ENCODE results near the gene BRIX1.

The BRIX1 gene

GRCh38 chr5:34923694-34924461 is 8.4 kb downstream of the BRIX1 start:
- Histone ChIP-seq H3K4me3 (ENCODE audit: low read depth in 1 of 2, low read length in 2 of 2) (no peak overlapping the region), H3K9ac (ENCODE audit: low read depth, low read length) (no peak overlapping the region), H3K9me3 (ENCODE audit: insufficient read depth, low read length, severe bottlenecking) (no peaks in the 10 kb centered on the region), H3K27me3 (ENCODE audit: insufficient read depth, low read length, poor library complexity) (no peaks in the 10 kb centered on the region), H2AFZ (ENCODE audit: low read depth, low read length) (no peak overlapping the region), H3K27ac (ENCODE audit: low read length) (no peak overlapping the region), H4K20me1 (ENCODE audit: insufficient read depth, low read length) (no peaks in the 10 kb centered on the region; the same call in 1 of the 2 replicates), H3K36me3 (ENCODE audit: insufficient read depth, low read length) (peaks cover 78% of the 10 kb centered on the region), H3K4me1 (ENCODE audit: insufficient read depth, low read length) (peaks cover 11% of the 10 kb centered on the region), H3K79me2 (ENCODE audit: insufficient read depth, low read length) (peaks cover 37% of the 10 kb centered on the region), H3K4me2 (ENCODE audit: insufficient read depth, low read length) (no peak overlapping the region)
- TF ChIP-seq CTCF (IDR thresholded peaks at IDR 0.05; ENCODE audit: borderline replicate concordance, extremely low read depth, low read length, poor library complexity, severe bottlenecking) (no peak), EZH2 (IDR thresholded peaks at IDR 0.05; ENCODE audit: borderline replicate concordance, low read depth, low read length, severe bottlenecking) (no peak)
- no peak for DNase-seq
- ATAC-seq (ENCODE audit: insufficient read depth, low read depth) = 0 out of 3 replicates have a peak, but pooled peaks have one; percentile 30

GRCh38 chr5:34924462-34924765 is 8.9 kb downstream of the BRIX1 start:
- Histone ChIP-seq H3K79me2 (ENCODE audit: insufficient read depth, low read length) (peaks cover 32% of the 10 kb centered on the region), H3K4me1 (ENCODE audit: insufficient read depth, low read length) (peaks cover 10% of the 10 kb centered on the region), H3K4me2 (ENCODE audit: insufficient read depth, low read length) (no peak overlapping the region), H4K20me1 (ENCODE audit: insufficient read depth, low read length) (no peaks in the 10 kb centered on the region; the same call in 1 of the 2 replicates), H3K9me3 (ENCODE audit: insufficient read depth, low read length, severe bottlenecking) (no peaks in the 10 kb centered on the region), H3K9ac (ENCODE audit: low read depth, low read length) (no peak overlapping the region), H3K4me3 (ENCODE audit: low read depth in 1 of 2, low read length in 2 of 2) (no peak overlapping the region), H2AFZ (ENCODE audit: low read depth, low read length) (no peak overlapping the region), H3K36me3 (ENCODE audit: insufficient read depth, low read length) (peaks cover 74% of the 10 kb centered on the region), H3K27ac (ENCODE audit: low read length) (no peak overlapping the region), H3K27me3 (ENCODE audit: insufficient read depth, low read length, poor library complexity) (no peaks in the 10 kb centered on the region)
- TF ChIP-seq EZH2 (IDR thresholded peaks at IDR 0.05; ENCODE audit: borderline replicate concordance, low read depth, low read length, severe bottlenecking) = no peak
- no peak for TF ChIP-seq CTCF (IDR thresholded peaks at IDR 0.05; ENCODE audit: borderline replicate concordance, extremely low read depth, low read length, poor library complexity, severe bottlenecking)
- no peak for DNase-seq
- no peak for ATAC-seq (ENCODE audit: insufficient read depth, low read depth)

- Histone ChIP-seq H3K9ac (ENCODE audit: low read depth, low read length) (no peak overlapping the region), H3K79me2 (ENCODE audit: insufficient read depth, low read length) (peaks cover 31% of the 10 kb centered on the region), H3K4me1 (ENCODE audit: insufficient read depth, low read length) (peaks cover 20% of the 10 kb centered on the region), H3K27ac (ENCODE audit: low read length) (no peak overlapping the region), H3K9me3 (ENCODE audit: insufficient read depth, low read length, severe bottlenecking) (no peaks in the 10 kb centered on the region), H3K4me3 (ENCODE audit: low read depth in 1 of 2, low read length in 2 of 2) (no peak overlapping the region), H2AFZ (ENCODE audit: low read depth, low read length) (no peak overlapping the region), H4K20me1 (ENCODE audit: insufficient read depth, low read length) (peaks cover 5% of the 10 kb centered on the region; the same call in 1 of the 2 replicates), H3K36me3 (ENCODE audit: insufficient read depth, low read length) (peaks cover 54% of the 10 kb centered on the region), H3K4me2 (ENCODE audit: insufficient read depth, low read length) (no peak overlapping the region), H3K27me3 (ENCODE audit: insufficient read depth, low read length, poor library complexity) (no peaks in the 10 kb centered on the region)
- DNase-seq (no peak), ATAC-seq (ENCODE audit: insufficient read depth, low read depth) (no peak)
- TF ChIP-seq CTCF (IDR thresholded peaks at IDR 0.05; ENCODE audit: borderline replicate concordance, extremely low read depth, low read length, poor library complexity, severe bottlenecking) (no peak), EZH2 (IDR thresholded peaks at IDR 0.05; ENCODE audit: borderline replicate concordance, low read depth, low read length, severe bottlenecking) (no peak)
Measured at GRCh38 chr5:34926318-34926888, 10.9 kb downstream of the BRIX1 start.

Measured in DND-41 (cell line).